ENCODE measurements around the gene HPCAL1. TPM values are rescaled to one million over a fixed set of nuclear protein-coding genes. Genes with fewer than 3 reads are reported as not detected.

The HPCAL1 gene
- total and polyA plus RNA-seq, 2 experiments from 2014 or later = 8.3 to 25.4 TPM

- no peak overlapping the region for H2AFZ ChIP-seq
- peaks cover 14% of the 10 kb centered on the region for H3K36me3 Mint-ChIP-seq (ENCODE audit: low read depth)
- peaks cover 13% of the 10 kb centered on the region for H3K4me1 Mint-ChIP-seq
- H3K9me2 ChIP-seq (ENCODE audit: insufficient read depth) = no peaks in the 10 kb centered on the region
- H3K4me3 Mint-ChIP-seq = no peak overlapping the region
- H3K27me3 Mint-ChIP-seq (ENCODE audit: insufficient read depth, low read depth, poor library complexity) = peaks cover 11% of the 10 kb centered on the region
- no peaks in the 10 kb centered on the region for H4K20me1 ChIP-seq (replicated peaks; ENCODE audit: insufficient read depth)
- no peak for ATAC-seq
- H3K27me3 ChIP-seq (ENCODE audit: insufficient read depth) = no peaks in the 10 kb centered on the region
- H3F3A ChIP-seq (replicated peaks; ENCODE audit: low read depth) = no peaks in the 10 kb centered on the region
- no peaks in the 10 kb centered on the region for H3K4me1 ChIP-seq (ENCODE audit: insufficient read depth)
- no peak overlapping the region for H3K27ac Mint-ChIP-seq
- H3K79me2 ChIP-seq (replicated peaks; ENCODE audit: insufficient read depth) = no peaks in the 10 kb centered on the region
- H3K27ac ChIP-seq (ENCODE audit: low read depth) = no peak overlapping the region
- no peak for TF ChIP-seq EZH2phosphoT487 (IDR thresholded peaks at IDR 0.05; ENCODE audit: unreplicated experiment)
- DNase-seq (ENCODE audit: low spot score) = no peak
- H3K4me2 ChIP-seq = no peak overlapping the region
- H3K36me3 ChIP-seq (ENCODE audit: insufficient read depth) = no peaks in the 10 kb centered on the region
- H3K9me3 Mint-ChIP-seq = peaks cover 9% of the 10 kb centered on the region; the same call in 2 of the 3 replicates
- no peak overlapping the region for H3K4me3 ChIP-seq
Observed at GRCh38 chr2:10400002-10400401, 97.3 kb downstream of the HPCAL1 start.

DNA sequence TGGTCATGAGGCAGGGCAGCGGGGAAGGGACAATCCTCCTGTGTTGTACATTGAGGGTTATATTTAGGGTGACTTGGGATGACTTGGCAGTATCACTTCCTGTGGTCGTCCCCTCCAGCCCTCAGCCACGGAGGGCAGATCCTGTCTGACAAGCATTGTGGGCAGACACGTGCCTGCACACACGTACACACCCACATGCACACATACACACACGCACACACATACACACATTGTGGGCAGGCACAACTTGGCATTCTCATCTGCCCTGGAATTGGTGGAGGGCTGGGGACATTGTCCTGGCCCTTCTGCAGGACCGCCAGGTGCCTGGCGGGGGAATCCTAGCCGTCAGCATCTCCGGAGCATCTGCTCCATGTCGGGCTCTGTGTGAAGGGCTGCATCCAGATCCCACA is 97.9 kb downstream of the HPCAL1 start:
- Mint-ChIP-seq H3K27ac (no peak overlapping the region), H3K4me3 (no peak overlapping the region), H3K27me3 (ENCODE audit: insufficient read depth, low read depth, poor library complexity) (peaks cover 10% of the 10 kb centered on the region), H3K9me3 (peaks cover 9% of the 10 kb centered on the region; the same call in 2 of the 3 replicates), H3K4me1 (peaks cover 10% of the 10 kb centered on the region), H3K36me3 (ENCODE audit: low read depth) (peaks cover 14% of the 10 kb centered on the region)
- DNase-seq (ENCODE audit: low spot score) (no peak), ATAC-seq (no peak)
- Histone ChIP-seq H3K27ac (ENCODE audit: low read depth) (no peak overlapping the region), H3K36me3 (ENCODE audit: insufficient read depth) (no peaks in the 10 kb centered on the region), H3K4me2 (no peak overlapping the region), H3F3A (replicated peaks; ENCODE audit: low read depth) (no peaks in the 10 kb centered on the region), H3K27me3 (ENCODE audit: insufficient read depth) (no peaks in the 10 kb centered on the region), H3K4me1 (ENCODE audit: insufficient read depth) (no peaks in the 10 kb centered on the region), H3K79me2 (replicated peaks; ENCODE audit: insufficient read depth) (no peaks in the 10 kb centered on the region), H2AFZ (no peak overlapping the region), H3K4me3 (no peak overlapping the region), H3K9me2 (ENCODE audit: insufficient read depth) (no peaks in the 10 kb centered on the region), H4K20me1 (replicated peaks; ENCODE audit: insufficient read depth) (no peaks in the 10 kb centered on the region)
- TF ChIP-seq, protein P1, sequence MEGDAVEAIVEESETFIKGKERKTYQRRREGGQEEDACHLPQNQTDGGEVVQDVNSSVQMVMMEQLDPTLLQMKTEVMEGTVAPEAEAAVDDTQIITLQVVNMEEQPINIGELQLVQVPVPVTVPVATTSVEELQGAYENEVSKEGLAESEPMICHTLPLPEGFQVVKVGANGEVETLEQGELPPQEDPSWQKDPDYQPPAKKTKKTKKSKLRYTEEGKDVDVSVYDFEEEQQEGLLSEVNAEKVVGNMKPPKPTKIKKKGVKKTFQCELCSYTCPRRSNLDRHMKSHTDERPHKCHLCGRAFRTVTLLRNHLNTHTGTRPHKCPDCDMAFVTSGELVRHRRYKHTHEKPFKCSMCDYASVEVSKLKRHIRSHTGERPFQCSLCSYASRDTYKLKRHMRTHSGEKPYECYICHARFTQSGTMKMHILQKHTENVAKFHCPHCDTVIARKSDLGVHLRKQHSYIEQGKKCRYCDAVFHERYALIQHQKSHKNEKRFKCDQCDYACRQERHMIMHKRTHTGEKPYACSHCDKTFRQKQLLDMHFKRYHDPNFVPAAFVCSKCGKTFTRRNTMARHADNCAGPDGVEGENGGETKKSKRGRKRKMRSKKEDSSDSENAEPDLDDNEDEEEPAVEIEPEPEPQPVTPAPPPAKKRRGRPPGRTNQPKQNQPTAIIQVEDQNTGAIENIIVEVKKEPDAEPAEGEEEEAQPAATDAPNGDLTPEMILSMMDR (conservative IDR thresholded peaks at IDR 0.05; ENCODE audit: low read depth in 2 of 2) = no peak
- no peak for TF ChIP-seq NANOG (IDR thresholded peaks at IDR 0.05; ENCODE audit: borderline replicate concordance)
- no peak for TF ChIP-seq ZNF331 (CRISPR knock-in tag; IDR thresholded peaks at IDR 0.05; ENCODE audit: low read depth)
- TF ChIP-seq ZNF114 (CRISPR knock-in tag; IDR thresholded peaks at IDR 0.05) = no peak
- no peak for TF ChIP-seq POLR2AphosphoS5 (IDR thresholded peaks at IDR 0.05; ENCODE audit: low read depth)
- TF ChIP-seq ETS1 (IDR thresholded peaks at IDR 0.05) = no peak
- TF ChIP-seq CREB1 (CRISPR knock-in tag; IDR thresholded peaks at IDR 0.05; ENCODE audit: low read depth) = no peak
- no peak for TF ChIP-seq EZH2 (IDR thresholded peaks at IDR 0.05; ENCODE audit: low read depth, unreplicated experiment)
- TF ChIP-seq STAT1 (IDR thresholded peaks at IDR 0.05; ENCODE audit: unreplicated experiment) = no peak
- no peak for TF ChIP-seq EZH2phosphoT487 (IDR thresholded peaks at IDR 0.05; ENCODE audit: unreplicated experiment)
- TF ChIP-seq, protein P2, sequence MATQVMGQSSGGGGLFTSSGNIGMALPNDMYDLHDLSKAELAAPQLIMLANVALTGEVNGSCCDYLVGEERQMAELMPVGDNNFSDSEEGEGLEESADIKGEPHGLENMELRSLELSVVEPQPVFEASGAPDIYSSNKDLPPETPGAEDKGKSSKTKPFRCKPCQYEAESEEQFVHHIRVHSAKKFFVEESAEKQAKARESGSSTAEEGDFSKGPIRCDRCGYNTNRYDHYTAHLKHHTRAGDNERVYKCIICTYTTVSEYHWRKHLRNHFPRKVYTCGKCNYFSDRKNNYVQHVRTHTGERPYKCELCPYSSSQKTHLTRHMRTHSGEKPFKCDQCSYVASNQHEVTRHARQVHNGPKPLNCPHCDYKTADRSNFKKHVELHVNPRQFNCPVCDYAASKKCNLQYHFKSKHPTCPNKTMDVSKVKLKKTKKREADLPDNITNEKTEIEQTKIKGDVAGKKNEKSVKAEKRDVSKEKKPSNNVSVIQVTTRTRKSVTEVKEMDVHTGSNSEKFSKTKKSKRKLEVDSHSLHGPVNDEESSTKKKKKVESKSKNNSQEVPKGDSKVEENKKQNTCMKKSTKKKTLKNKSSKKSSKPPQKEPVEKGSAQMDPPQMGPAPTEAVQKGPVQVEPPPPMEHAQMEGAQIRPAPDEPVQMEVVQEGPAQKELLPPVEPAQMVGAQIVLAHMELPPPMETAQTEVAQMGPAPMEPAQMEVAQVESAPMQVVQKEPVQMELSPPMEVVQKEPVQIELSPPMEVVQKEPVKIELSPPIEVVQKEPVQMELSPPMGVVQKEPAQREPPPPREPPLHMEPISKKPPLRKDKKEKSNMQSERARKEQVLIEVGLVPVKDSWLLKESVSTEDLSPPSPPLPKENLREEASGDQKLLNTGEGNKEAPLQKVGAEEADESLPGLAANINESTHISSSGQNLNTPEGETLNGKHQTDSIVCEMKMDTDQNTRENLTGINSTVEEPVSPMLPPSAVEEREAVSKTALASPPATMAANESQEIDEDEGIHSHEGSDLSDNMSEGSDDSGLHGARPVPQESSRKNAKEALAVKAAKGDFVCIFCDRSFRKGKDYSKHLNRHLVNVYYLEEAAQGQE (IDR thresholded peaks at IDR 0.05; ENCODE audit: unreplicated experiment) = no peak
- TF ChIP-seq JUNB (IDR thresholded peaks at IDR 0.05; ENCODE audit: unreplicated experiment) = no peak

Measured in GM23338 (cell line).